Fibroblast of lung (primary cell): ENCODE data around the gene PTPRF.

ENCODE experiments used
- CTCF ChIP-seq, 2 donors: IDR thresholded peaks in 1 of 2; conservative IDR thresholded peaks in 1 of 2; 1 replicate in 1 of 2; 2 replicates in 1 of 2; pipeline ENCODE4 v1.5.1; 2011 to 2012; ENCODE audit warnings: low read length in 2 of 2, control low read depth in 1 of 2, inconsistent platforms in 1 of 2, low read depth in 1 of 2, mild to moderate bottlenecking in 1 of 2
- EZH2 ChIP-seq: IDR thresholded peaks from 2 replicates; pipeline ENCODE4 v1.5.1; 2012; ENCODE audit warnings: low read length, control low read depth, mild to moderate bottlenecking; ENCODE audit errors: missing control alignments

- TF ChIP-seq CTCF (conservative IDR thresholded peaks at IDR 0.05 in 1 of 2, IDR thresholded peaks at IDR 0.05 in 1 of 2; ENCODE audit: low read depth in 1 of 2, low read length in 2 of 2) = no peak
- no peak for TF ChIP-seq EZH2
Measured at GRCh38 chr1:43602990-43603389, 72.3 kb downstream of the PTPRF start.
